ENCODE measurements around the gene BCAS1.

The BCAS1 gene

DNA sequence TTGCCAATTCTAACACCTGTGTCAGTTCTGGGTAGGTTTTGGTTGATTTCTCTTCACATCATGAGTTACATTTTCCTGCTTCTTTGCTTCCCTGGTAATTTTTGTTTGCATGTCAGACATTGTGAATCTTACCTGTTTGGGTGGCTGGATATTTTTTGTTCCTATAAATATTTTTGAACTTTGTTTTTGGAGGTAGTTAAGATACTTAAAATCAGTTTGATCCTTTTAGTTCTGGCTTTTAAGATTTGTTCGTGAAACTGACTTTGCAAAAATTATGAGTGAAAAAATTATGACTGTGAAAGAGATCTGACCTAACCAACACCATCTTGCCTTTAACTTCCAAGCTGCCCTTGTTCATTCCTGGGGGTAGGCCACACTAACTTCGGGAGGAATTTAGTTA is 69.5 kb downstream of the BCAS1 start (continued):
- TF ChIP-seq ESRRG (CRISPR knock-in tag; IDR thresholded peaks at IDR 0.05), result no peak
- TF ChIP-seq, protein P1, sequence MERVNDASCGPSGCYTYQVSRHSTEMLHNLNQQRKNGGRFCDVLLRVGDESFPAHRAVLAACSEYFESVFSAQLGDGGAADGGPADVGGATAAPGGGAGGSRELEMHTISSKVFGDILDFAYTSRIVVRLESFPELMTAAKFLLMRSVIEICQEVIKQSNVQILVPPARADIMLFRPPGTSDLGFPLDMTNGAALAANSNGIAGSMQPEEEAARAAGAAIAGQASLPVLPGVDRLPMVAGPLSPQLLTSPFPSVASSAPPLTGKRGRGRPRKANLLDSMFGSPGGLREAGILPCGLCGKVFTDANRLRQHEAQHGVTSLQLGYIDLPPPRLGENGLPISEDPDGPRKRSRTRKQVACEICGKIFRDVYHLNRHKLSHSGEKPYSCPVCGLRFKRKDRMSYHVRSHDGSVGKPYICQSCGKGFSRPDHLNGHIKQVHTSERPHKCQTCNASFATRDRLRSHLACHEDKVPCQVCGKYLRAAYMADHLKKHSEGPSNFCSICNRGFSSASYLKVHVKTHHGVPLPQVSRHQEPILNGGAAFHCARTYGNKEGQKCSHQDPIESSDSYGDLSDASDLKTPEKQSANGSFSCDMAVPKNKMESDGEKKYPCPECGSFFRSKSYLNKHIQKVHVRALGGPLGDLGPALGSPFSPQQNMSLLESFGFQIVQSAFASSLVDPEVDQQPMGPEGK (CRISPR knock-in tag; IDR thresholded peaks at IDR 0.05; ENCODE audit: borderline replicate concordance), result no peak
- TF ChIP-seq TCF4 (CRISPR knock-in tag; IDR thresholded peaks at IDR 0.05; ENCODE audit: borderline replicate concordance), result no peak
- TF ChIP-seq ZFP30 (CRISPR knock-in tag; IDR thresholded peaks at IDR 0.05), result no peak
- TF ChIP-seq, protein P2, sequence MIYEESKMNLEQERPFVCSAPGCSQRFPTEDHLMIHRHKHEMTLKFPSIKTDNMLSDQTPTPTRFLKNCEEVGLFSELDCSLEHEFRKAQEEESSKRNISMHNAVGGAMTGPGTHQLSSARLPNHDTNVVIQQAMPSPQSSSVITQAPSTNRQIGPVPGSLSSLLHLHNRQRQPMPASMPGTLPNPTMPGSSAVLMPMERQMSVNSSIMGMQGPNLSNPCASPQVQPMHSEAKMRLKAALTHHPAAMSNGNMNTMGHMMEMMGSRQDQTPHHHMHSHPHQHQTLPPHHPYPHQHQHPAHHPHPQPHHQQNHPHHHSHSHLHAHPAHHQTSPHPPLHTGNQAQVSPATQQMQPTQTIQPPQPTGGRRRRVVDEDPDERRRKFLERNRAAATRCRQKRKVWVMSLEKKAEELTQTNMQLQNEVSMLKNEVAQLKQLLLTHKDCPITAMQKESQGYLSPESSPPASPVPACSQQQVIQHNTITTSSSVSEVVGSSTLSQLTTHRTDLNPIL (CRISPR knock-in tag; IDR thresholded peaks at IDR 0.05; ENCODE audit: low read depth), result no peak

DNA sequence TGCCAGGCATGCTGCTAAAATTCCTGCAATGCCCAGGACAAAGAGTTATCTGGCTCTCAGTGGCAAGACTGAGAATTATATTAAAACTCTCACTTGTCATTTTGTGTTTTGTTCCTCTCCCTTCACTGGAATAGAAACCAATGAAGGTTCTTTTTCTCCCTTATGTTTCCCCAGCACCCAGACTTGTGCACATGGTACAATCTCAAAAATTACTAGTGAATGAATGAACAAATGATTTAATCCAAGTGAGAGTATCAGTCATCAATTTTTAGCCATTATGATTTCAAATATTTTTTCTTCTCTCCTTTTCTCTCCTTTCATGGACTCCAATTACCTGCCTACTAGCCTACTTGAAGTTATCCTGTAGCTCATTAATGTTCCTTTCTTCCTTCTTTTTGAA is 70.1 kb downstream of the BCAS1 start:
- TF ChIP-seq ARNTL (CRISPR knock-in tag; IDR thresholded peaks at IDR 0.05; ENCODE audit: borderline replicate concordance, low read depth) (no peak), ZFP3 (CRISPR knock-in tag; IDR thresholded peaks at IDR 0.05) (no peak), BACH2 (CRISPR knock-in tag; IDR thresholded peaks at IDR 0.05; ENCODE audit: borderline replicate concordance) (no peak), GLIS3 (CRISPR knock-in tag; IDR thresholded peaks at IDR 0.05) (no peak), ZC3H10 (CRISPR knock-in tag; IDR thresholded peaks at IDR 0.05) (no peak), PPARA (CRISPR knock-in tag; IDR thresholded peaks at IDR 0.05; ENCODE audit: borderline replicate concordance) (no peak), ISL1 (CRISPR knock-in tag; IDR thresholded peaks at IDR 0.05) (no peak), ZNF8 (CRISPR knock-in tag; IDR thresholded peaks at IDR 0.05) (no peak)
- TF ChIP-seq, protein P3, sequence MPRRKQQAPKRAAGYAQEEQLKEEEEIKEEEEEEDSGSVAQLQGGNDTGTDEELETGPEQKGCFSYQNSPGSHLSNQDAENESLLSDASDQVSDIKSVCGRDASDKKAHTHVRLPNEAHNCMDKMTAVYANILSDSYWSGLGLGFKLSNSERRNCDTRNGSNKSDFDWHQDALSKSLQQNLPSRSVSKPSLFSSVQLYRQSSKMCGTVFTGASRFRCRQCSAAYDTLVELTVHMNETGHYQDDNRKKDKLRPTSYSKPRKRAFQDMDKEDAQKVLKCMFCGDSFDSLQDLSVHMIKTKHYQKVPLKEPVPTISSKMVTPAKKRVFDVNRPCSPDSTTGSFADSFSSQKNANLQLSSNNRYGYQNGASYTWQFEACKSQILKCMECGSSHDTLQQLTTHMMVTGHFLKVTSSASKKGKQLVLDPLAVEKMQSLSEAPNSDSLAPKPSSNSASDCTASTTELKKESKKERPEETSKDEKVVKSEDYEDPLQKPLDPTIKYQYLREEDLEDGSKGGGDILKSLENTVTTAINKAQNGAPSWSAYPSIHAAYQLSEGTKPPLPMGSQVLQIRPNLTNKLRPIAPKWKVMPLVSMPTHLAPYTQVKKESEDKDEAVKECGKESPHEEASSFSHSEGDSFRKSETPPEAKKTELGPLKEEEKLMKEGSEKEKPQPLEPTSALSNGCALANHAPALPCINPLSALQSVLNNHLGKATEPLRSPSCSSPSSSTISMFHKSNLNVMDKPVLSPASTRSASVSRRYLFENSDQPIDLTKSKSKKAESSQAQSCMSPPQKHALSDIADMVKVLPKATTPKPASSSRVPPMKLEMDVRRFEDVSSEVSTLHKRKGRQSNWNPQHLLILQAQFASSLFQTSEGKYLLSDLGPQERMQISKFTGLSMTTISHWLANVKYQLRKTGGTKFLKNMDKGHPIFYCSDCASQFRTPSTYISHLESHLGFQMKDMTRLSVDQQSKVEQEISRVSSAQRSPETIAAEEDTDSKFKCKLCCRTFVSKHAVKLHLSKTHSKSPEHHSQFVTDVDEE (CRISPR knock-in tag; IDR thresholded peaks at IDR 0.05), result no peak
- no peak for ATAC-seq

DNA sequence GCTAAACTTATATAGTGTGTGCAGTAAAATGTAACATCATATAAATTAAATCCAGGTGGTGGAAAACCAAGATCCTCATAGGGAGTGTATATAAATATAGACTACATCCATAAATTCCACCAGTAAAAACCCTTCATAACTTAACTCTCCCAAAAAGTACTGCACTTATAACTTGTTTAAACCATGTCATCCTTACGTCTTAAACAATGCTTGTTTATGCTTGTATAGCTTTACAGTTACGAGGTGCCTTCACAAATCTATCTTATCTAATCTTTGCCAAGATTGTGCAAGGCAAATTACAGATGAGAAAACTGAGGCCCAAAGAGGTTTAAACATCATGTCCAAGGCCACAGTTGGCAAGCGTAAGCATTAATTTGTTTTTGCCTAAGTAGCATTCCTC is 71.3 kb downstream of the BCAS1 start:
- ATAC-seq, result no peak
- no peak for TF ChIP-seq TOX (CRISPR knock-in tag; IDR thresholded peaks at IDR 0.05; ENCODE audit: borderline replicate concordance)
- no peak for TF ChIP-seq ZNF8 (CRISPR knock-in tag; IDR thresholded peaks at IDR 0.05)
- TF ChIP-seq, protein P4, sequence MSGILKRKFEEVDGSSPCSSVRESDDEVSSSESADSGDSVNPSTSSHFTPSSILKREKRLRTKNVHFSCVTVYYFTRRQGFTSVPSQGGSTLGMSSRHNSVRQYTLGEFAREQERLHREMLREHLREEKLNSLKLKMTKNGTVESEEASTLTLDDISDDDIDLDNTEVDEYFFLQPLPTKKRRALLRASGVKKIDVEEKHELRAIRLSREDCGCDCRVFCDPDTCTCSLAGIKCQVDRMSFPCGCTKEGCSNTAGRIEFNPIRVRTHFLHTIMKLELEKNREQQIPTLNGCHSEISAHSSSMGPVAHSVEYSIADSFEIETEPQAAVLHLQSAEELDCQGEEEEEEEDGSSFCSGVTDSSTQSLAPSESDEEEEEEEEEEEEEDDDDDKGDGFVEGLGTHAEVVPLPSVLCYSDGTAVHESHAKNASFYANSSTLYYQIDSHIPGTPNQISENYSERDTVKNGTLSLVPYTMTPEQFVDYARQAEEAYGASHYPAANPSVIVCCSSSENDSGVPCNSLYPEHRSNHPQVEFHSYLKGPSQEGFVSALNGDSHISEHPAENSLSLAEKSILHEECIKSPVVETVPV (CRISPR knock-in tag; IDR thresholded peaks at IDR 0.05), result no peak
- TF ChIP-seq ZC3H10 (CRISPR knock-in tag; IDR thresholded peaks at IDR 0.05), result no peak
- no peak for TF ChIP-seq GLIS3 (CRISPR knock-in tag; IDR thresholded peaks at IDR 0.05)
- TF ChIP-seq, protein P2 (CRISPR knock-in tag; IDR thresholded peaks at IDR 0.05; ENCODE audit: low read depth), result no peak
- TF ChIP-seq TCF4 (CRISPR knock-in tag; IDR thresholded peaks at IDR 0.05; ENCODE audit: borderline replicate concordance), result no peak
- no peak for TF ChIP-seq CSDC2 (CRISPR knock-in tag; IDR thresholded peaks at IDR 0.05)
- TF ChIP-seq ARNTL (CRISPR knock-in tag; IDR thresholded peaks at IDR 0.05; ENCODE audit: borderline replicate concordance, low read depth), result no peak
- TF ChIP-seq, protein P5, sequence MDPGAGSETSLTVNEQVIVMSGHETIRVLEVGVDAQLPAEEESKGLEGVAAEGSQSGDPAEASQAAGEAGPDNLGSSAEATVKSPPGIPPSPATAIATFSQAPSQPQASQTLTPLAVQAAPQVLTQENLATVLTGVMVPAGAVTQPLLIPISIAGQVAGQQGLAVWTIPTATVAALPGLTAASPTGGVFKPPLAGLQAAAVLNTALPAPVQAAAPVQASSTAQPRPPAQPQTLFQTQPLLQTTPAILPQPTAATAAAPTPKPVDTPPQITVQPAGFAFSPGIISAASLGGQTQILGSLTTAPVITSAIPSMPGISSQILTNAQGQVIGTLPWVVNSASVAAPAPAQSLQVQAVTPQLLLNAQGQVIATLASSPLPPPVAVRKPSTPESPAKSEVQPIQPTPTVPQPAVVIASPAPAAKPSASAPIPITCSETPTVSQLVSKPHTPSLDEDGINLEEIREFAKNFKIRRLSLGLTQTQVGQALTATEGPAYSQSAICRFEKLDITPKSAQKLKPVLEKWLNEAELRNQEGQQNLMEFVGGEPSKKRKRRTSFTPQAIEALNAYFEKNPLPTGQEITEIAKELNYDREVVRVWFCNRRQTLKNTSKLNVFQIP (CRISPR knock-in tag; IDR thresholded peaks at IDR 0.05; ENCODE audit: borderline replicate concordance, low read depth), result no peak
- no peak for TF ChIP-seq ISL1 (CRISPR knock-in tag; IDR thresholded peaks at IDR 0.05)
- TF ChIP-seq, protein P1 (CRISPR knock-in tag; IDR thresholded peaks at IDR 0.05; ENCODE audit: borderline replicate concordance), result no peak
- TF ChIP-seq ESRRG (CRISPR knock-in tag; IDR thresholded peaks at IDR 0.05), result no peak
